CD4-positive, alpha-beta memory T cell (primary cell): ENCODE measurements around the gene MXI1. TPM values are rescaled to one million over a fixed set of nuclear protein-coding genes. Genes with fewer than 3 reads are reported as not detected.
"Not testable (repeated sequence)": the region's sequence is repeated elsewhere in the genome, so short reads cannot be mapped to it uniquely, and the experiment has no call there.

Source experiments
- CTCF ChIA-PET: fragments of 350-600 bp; sonication (Branson Sonifier 250); formaldehyde crosslinking; loops from one replicate; lab custom pipeline; 2021; ENCODE audit warnings: inconsistent platforms; ENCODE audit not compliant: partially characterized antibody; lab: Charles Lee
- POLR2A ChIA-PET: fragments of 350-600 bp; sonication (Branson Sonifier 250); formaldehyde crosslinking; loops from one replicate; lab custom pipeline; 2021; ENCODE audit not compliant: partially characterized antibody; lab: Charles Lee
- DNase-seq, 5 donors: peaks; one replicate each; pipeline versions ENCODE4 v3.0.0 to v3.0.0-alpha.2; 2020 to 2022; ENCODE audit warnings: mixed read lengths in 1 of 5
- H3K27ac ChIP-seq: one replicate; pipeline ENCODE4 v1.7.0; 2013; ENCODE audit warnings: low read depth, low read length
- H3K27me3 ChIP-seq: 2 replicates; pipeline ENCODE4 v1.7.0; 2013; ENCODE audit warnings: mild to moderate bottlenecking, low read length, moderate library complexity; ENCODE audit not compliant: insufficient read depth
- H3K36me3 ChIP-seq: 2 replicates; pipeline ENCODE4 v1.7.0; 2013; ENCODE audit warnings: mild to moderate bottlenecking, low read length, moderate library complexity; ENCODE audit not compliant: insufficient read depth
- H3K4me1 ChIP-seq: 2 replicates; pipeline ENCODE4 v1.7.0; 2013; ENCODE audit warnings: mild to moderate bottlenecking, low read length, moderate library complexity; ENCODE audit not compliant: insufficient read depth
- H3K4me3 ChIP-seq, 2 donors: one replicate each; pipeline ENCODE4 v1.7.0; 2013; ENCODE audit warnings: low read length in 2 of 2, mild to moderate bottlenecking in 1 of 2
- H3K9me3 ChIP-seq, 2 donors: one replicate each; pipeline ENCODE4 v1.7.0; 2013; ENCODE audit warnings: low read length in 2 of 2, control low read depth in 1 of 2; ENCODE audit not compliant: control insufficient read depth in 1 of 2
- H3K27ac Mint-ChIP-seq, 7 donors: one replicate each; pipeline ENCODE4 v1.8.0; 2020 to 2021; ENCODE audit warnings: mixed read lengths in 7 of 7, mild to moderate bottlenecking in 6 of 7, inconsistent platforms in 3 of 7, moderate library complexity in 3 of 7
- H3K27me3 Mint-ChIP-seq, 2 donors: one replicate each; pipeline ENCODE4 v1.8.0; 2020 to 2021; ENCODE audit warnings: mixed read lengths in 2 of 2
- H3K36me3 Mint-ChIP-seq, 2 donors: one replicate each; pipeline ENCODE4 v1.8.0; 2020 to 2021; ENCODE audit warnings: mixed read lengths in 2 of 2, inconsistent platforms in 1 of 2, mild to moderate bottlenecking in 1 of 2
- H3K4me1 Mint-ChIP-seq, 4 donors: one replicate each; pipeline ENCODE4 v1.8.0; 2020 to 2021; ENCODE audit warnings: mixed read lengths in 4 of 4, mild to moderate bottlenecking in 1 of 4
- H3K4me3 Mint-ChIP-seq, 8 donors: one replicate each; pipeline ENCODE4 v1.8.0; 2020 to 2021; ENCODE audit warnings: mixed read lengths in 8 of 8, mild to moderate bottlenecking in 7 of 8, moderate library complexity in 6 of 8, inconsistent platforms in 3 of 8
- H3K9me3 Mint-ChIP-seq, 8 donors: one replicate each; pipeline ENCODE4 v1.8.0; 2020 to 2021; ENCODE audit warnings: mixed read lengths in 8 of 8, mild to moderate bottlenecking in 5 of 8, inconsistent platforms in 3 of 8, moderate library complexity in 1 of 8
- intact Hi-C: fragments of 100-400 bp; cut with micrococcal nuclease; formaldehyde crosslinking; loops from one replicate; pipeline ENCODE4 v1.15.1; 2023
- polyA plus RNA-seq, 2 donors: library from polyadenylated mRNA; unstranded; fragments of 300-500 nt; fragmentation: Illumina TruSeq; gene quantifications; one replicate each; pipeline ENCODE4 v1.2.3, GENCODE V29; 2021
- total RNA-seq, 2 experiments: library from RNA; stranded (reverse); gene quantifications; one replicate each; pipeline ENCODE4 v1.2.3, GENCODE V29; 2021

MXI1 gene
- total and polyA plus RNA-seq, 4 experiments from 2014 or later = 32.1 to 56.6 (median 52.1) TPM

DNA sequence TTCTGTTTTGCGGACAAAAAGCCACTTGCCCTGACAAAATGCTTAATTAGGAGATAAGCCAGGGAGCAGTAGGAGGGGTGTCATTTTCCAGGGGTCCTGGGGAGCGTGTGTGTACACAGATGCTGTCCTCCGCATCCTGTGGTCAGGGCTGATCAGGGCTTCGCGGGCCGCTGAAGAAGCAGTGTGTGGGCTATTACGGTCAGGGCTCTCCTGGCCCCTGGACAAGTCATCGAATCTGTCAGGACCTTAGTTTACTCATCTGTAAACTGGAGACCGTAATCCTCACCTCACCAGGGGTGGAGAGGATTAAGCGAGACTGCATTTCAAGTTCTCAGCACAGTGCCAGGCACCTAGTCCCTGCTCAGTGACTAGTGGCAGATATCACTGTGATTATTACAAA lies 26.0 kb upstream of the MXI1 start:
- POLR2A ChIA-PET = interaction anchor here (2.4 kb wide), 1 partner anchor 27 kb away, joined by 9 read pairs; the partner anchor contains the start of gene MXI1

GRCh38 chr10:110181911-110182310 lies 25.5 kb upstream of the MXI1 start:
- Histone ChIP-seq H3K9me3 (no peaks in the 10 kb centered on the region), H3K4me3 (no peak overlapping the region), H3K27me3 (no peaks in the 10 kb centered on the region), H3K27ac (no peak overlapping the region), H3K36me3 (no peaks in the 10 kb centered on the region), H3K4me1 (no peaks in the 10 kb centered on the region)
- CTCF ChIA-PET = no interaction called here
- H3K4me3 Mint-ChIP-seq = no peak overlapping the region
- no peaks in the 10 kb centered on the region for H3K36me3 Mint-ChIP-seq
- no peaks in the 10 kb centered on the region for H3K9me3 Mint-ChIP-seq
- peaks cover 8 to 10% of the 10 kb centered on the region in 2 donors for H3K27me3 Mint-ChIP-seq
- H3K27ac Mint-ChIP-seq = no peak overlapping the region
- intact Hi-C loops = no loop called here
- POLR2A ChIA-PET = interaction anchor here (2.4 kb wide), 1 partner anchor 26 kb away, joined by 9 read pairs; the partner anchor contains the start of gene MXI1
- no peak for DNase-seq
- H3K4me1 Mint-ChIP-seq = no peaks in the 10 kb centered on the region

More for the DNA sequence above, 26.0 kb upstream of the MXI1 start:
- H3K9me3 ChIP-seq = no peaks in the 10 kb centered on the region
- H3K36me3 Mint-ChIP-seq = no peaks in the 10 kb centered on the region
- H3K27ac ChIP-seq = no peak overlapping the region
- no peaks in the 10 kb centered on the region for H3K4me1 ChIP-seq
- no peaks in the 10 kb centered on the region for H3K36me3 ChIP-seq
- DNase-seq = no peak
- no peaks in the 10 kb centered on the region for H3K9me3 Mint-ChIP-seq
- intact Hi-C loops = no loop called here
- CTCF ChIA-PET = no interaction called here
- H3K27ac Mint-ChIP-seq = no peak overlapping the region
- peaks cover 0 to 2% (median 0%) of the 10 kb centered on the region in 4 donors for H3K4me1 Mint-ChIP-seq
- no peak overlapping the region for H3K4me3 ChIP-seq
- no peaks in the 10 kb centered on the region for H3K27me3 ChIP-seq
- H3K4me3 Mint-ChIP-seq = no peak overlapping the region
- peaks cover 8 to 10% of the 10 kb centered on the region in 2 donors for H3K27me3 Mint-ChIP-seq

DNA sequence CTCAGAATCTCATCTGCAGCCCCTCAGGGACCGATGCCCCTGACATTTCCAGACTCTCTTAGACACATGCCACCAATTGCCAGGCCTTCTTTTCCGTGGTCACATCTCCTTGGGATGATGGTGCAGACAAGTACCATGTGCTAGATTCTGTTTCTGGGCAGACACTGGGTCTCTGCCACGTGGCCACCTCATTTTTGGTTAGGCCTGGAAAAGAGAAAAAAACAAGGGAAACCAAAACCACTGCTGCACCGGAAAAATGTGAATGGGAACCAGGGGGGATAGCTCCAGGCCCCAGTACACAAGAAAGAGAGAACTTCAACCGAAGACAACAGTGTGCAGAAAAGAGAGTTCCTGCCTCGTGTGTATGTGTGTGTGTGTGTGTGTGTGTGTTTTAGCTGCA lies 23.0 kb upstream of the MXI1 start:
- CTCF ChIA-PET = no interaction called here
- Histone ChIP-seq H3K9me3 (no peaks in the 10 kb centered on the region), H3K36me3 (no peaks in the 10 kb centered on the region), H3K27ac (no peak overlapping the region), H3K27me3 (no peaks in the 10 kb centered on the region), H3K4me3 (no peak overlapping the region), H3K4me1 (no peaks in the 10 kb centered on the region)
- Mint-ChIP-seq H3K36me3 (no peaks in the 10 kb centered on the region), H3K27ac (no peak overlapping the region), H3K27me3 (peaks cover 0 to 4% of the 10 kb centered on the region in 2 donors), H3K4me1 (no peaks in the 10 kb centered on the region), H3K4me3 (no peak overlapping the region), H3K9me3 (no peaks in the 10 kb centered on the region)
- intact Hi-C loops = no loop called here
- POLR2A ChIA-PET = interaction anchor here (0.7 kb wide), 1 partner anchor 28 kb away, joined by 3 read pairs; no protein-coding TSS in a partner anchor
- DNase-seq = no peak

DNA sequence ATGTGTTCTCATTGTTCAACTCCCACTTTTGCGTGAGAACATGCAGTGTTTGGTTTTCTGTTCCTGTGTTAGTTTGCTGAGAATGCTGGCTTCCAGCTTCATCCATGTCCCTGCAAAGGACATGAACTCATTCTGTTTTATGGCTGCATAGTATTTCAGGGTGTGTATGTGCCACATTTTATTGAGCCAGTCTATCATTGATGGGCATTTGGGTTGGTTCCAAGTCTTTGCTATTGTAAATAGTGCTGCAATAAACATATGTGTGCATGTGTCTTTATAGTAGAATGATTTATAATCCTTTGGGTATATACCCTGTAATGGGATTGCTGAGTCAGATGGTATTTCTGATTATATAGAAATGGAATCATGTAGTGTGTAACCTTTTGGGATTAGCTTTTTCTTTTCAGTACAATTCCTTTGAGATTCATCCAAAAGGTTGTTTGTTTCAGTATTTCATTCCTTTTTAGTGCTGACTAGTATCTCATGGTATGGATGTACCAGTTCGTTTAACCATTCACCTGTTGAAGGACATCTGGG lies 21.7 kb upstream of the MXI1 start:
- H3K4me1 Mint-ChIP-seq, H3K9me3 ChIP-seq, H3K27ac Mint-ChIP-seq, H3K27me3 ChIP-seq, H3K27ac ChIP-seq, H3K27me3 Mint-ChIP-seq, H3K4me3 ChIP-seq, H3K4me3 Mint-ChIP-seq, H3K36me3 Mint-ChIP-seq, DNase-seq, H3K4me1 ChIP-seq, intact Hi-C loops, CTCF ChIA-PET, H3K36me3 ChIP-seq, H3K9me3 Mint-ChIP-seq: not testable (repeated sequence)
- POLR2A ChIA-PET = interaction anchor here (1.7 kb wide), 1 partner anchor 23 kb away, joined by 4 read pairs; no protein-coding TSS in a partner anchor

DNA sequence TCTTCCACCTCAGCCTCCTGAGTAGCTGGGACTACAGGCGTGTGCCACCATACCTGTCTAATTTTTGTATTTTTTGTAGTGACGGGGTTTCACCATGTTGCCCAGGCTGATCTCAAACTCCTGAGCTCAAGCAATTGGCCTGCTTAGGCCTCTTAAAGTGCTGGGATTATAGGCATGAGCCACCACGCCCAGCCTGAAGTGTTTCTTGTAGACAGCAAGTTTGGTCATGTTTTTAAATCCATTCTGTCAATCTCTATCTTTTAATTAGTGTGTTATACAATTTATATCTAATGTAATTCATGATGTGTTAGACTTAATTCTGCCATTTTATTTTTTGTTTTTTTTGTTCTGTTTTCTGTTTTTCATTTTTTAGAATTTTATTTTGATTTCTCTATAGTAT lies 17.2 kb upstream of the MXI1 start:
- Mint-ChIP-seq H3K4me3 (no peak overlapping the region), H3K9me3 (peaks cover 0 to 11% (median 1%) of the 10 kb centered on the region in 8 donors), H3K36me3 (no peaks in the 10 kb centered on the region), H3K4me1 (no peaks in the 10 kb centered on the region), H3K27me3 (peaks cover 8 to 11% of the 10 kb centered on the region in 2 donors), H3K27ac (no peak overlapping the region)
- CTCF ChIA-PET = interaction anchor here (1.2 to 1.5 kb wide), 2 partner anchors 19 to 53 kb away, joined by 4 to 5 read pairs; no protein-coding TSS in a partner anchor
- H3K27me3 ChIP-seq = peaks cover 3% of the 10 kb centered on the region
- no peak overlapping the region for H3K4me3 ChIP-seq
- H3K36me3 ChIP-seq = no peaks in the 10 kb centered on the region
- H3K4me1 ChIP-seq = no peaks in the 10 kb centered on the region
- POLR2A ChIA-PET = interaction anchor here (0.7 kb wide), 1 partner anchor 10 kb away, joined by 3 read pairs; no protein-coding TSS in a partner anchor
- H3K27ac ChIP-seq = no peak overlapping the region
- intact Hi-C loops = no loop called here
- DNase-seq = no peak
- no peaks in the 10 kb centered on the region for H3K9me3 ChIP-seq

- Mint-ChIP-seq H3K27me3 (peaks cover 17 to 19% of the 10 kb centered on the region in 2 donors), H3K27ac (no peak overlapping the region), H3K4me1 (no peaks in the 10 kb centered on the region), H3K36me3 (no peaks in the 10 kb centered on the region), H3K4me3 (no peak overlapping the region), H3K9me3 (peaks cover 0 to 11% (median 1%) of the 10 kb centered on the region in 8 donors)
- CTCF ChIA-PET = no interaction called here
- DNase-seq = no peak
- Histone ChIP-seq H3K4me3 (no peak overlapping the region), H3K9me3 (no peaks in the 10 kb centered on the region), H3K4me1 (no peaks in the 10 kb centered on the region), H3K27me3 (peaks cover 10% of the 10 kb centered on the region), H3K27ac (no peak overlapping the region), H3K36me3 (no peaks in the 10 kb centered on the region)
- intact Hi-C loops = no loop called here
- POLR2A ChIA-PET = no interaction called here
Measured at GRCh38 chr10:110192552-110192951, 14.9 kb upstream of the MXI1 start.

- ChIA-PET CTCF (interaction anchor here (1.4 kb wide), 1 partner anchor 9 kb away, joined by 5 read pairs; no protein-coding TSS in a partner anchor), POLR2A (interaction anchor here (1.1 to 2.2 kb wide), 2 partner anchors 8 to 10 kb away, joined by 3 to 13 read pairs; no protein-coding TSS in a partner anchor)
- H3K27me3 ChIP-seq = peaks cover 6% of the 10 kb centered on the region
- H3K4me3 ChIP-seq = no peak overlapping the region
- Mint-ChIP-seq H3K4me1 (peaks cover 0 to under 1% (median 0%) of the 10 kb centered on the region in 4 donors), H3K9me3 (no peaks in the 10 kb centered on the region), H3K36me3 (no peaks in the 10 kb centered on the region), H3K4me3 (no peak overlapping the region), H3K27me3 (peaks cover 10 to 13% of the 10 kb centered on the region in 2 donors), H3K27ac (no peak overlapping the region)
- H3K36me3 ChIP-seq = no peaks in the 10 kb centered on the region
- no peaks in the 10 kb centered on the region for H3K9me3 ChIP-seq
- no peak overlapping the region for H3K27ac ChIP-seq
- intact Hi-C loops = no loop called here
- no peak for DNase-seq
- no peaks in the 10 kb centered on the region for H3K4me1 ChIP-seq
Measured at GRCh38 chr10:110200503-110200902, 6.9 kb upstream of the MXI1 start.
